ENCODE data around the gene TNFAIP2.

The TNFAIP2 gene

DNA sequence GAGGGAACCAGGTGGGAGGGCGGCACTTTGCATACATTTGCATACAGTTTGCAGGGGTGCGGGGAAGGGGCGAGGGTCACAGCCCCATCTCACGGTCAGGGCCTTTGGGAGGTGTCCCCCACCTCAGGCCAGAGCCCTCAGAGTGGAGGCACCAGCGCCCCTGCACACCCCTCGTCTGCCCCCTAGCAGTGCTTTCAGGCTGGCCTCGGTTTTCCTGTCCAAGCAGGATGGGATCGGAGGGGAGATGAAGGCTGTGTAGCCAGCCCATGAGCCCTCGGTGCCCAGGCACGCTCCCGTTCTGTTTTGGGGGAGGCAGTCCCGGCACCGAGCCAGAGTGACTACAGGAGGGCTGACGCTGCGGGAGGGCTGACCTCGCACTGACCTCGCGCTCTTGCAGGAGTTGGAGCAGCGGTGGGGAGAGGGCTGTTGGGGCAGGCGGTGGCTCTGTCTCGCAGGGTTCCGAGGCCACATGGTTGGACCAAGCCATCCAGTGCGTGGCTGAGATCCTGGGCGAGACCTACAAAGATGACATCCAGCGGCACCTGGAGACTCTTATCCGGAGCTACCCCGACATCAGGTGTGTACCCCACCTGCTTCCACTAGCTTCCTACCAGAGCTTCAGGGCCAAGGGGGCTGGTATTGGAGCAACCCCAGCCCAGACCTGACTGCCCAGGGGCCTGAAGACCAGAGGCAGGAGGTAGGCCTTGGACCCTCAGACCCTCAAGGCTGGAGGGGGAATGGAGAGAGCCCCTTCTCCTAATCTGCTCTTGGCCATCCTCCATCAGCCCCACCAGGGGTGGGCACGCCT is 15.1 kb upstream of the TNFAIP2 start:
- Histone ChIP-seq H3K36me3 (ENCODE audit: control insufficient read depth, insufficient read depth, low read length) (no peaks in the 10 kb centered on the region), H3K27me3 (ENCODE audit: control insufficient read depth, insufficient read depth, low read length) (peaks cover 3% of the 10 kb centered on the region), H2AFZ (no peak overlapping the region), H3K4me2 (ENCODE audit: low read length) (no peak overlapping the region), H3K27ac (no peak overlapping the region), H3K9me3 (ENCODE audit: control insufficient read depth, low read length) (no peaks in the 10 kb centered on the region), H3K9ac (no peak overlapping the region), H3K4me3 (ENCODE audit: low read depth, low read length) (no peak overlapping the region), H3K79me2 (no peaks in the 10 kb centered on the region), H3K4me1 (peaks cover 48% of the 10 kb centered on the region)
- TF ChIP-seq CTCF (IDR thresholded peaks at IDR 0.05): no peak

DNA sequence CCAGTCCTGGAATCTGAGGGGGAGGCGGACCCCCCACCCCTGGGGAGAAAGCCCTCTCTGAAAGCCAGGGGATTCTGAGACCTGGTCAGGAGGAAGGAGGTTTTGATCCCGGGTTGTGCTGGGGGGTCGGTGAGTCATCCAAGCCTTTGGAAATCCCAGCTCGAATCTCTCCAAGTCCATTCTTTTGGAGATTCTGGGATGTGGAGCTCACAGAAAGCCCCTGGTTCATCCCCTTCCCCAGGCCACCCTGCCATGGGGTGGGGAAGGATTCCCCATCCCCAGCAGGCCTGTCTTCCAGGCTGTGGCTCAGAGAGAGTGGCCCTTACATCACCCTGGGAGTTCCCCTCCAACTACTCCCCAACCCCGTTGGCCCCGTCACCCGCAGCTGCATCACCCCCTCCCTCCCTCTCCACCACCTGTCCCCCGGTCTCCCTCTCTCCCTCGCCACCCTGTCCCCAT is 14.5 kb upstream of the TNFAIP2 start:
- peaks cover 3% of the 10 kb centered on the region for H3K27me3 ChIP-seq (ENCODE audit: control insufficient read depth, insufficient read depth, low read length)
- no peak overlapping the region for H2AFZ ChIP-seq
- no peaks in the 10 kb centered on the region for H3K79me2 ChIP-seq
- no peak overlapping the region for H3K4me2 ChIP-seq (ENCODE audit: low read length)
- H3K4me1 ChIP-seq: peaks cover 48% of the 10 kb centered on the region
- no peak overlapping the region for H3K27ac ChIP-seq
- H3K4me3 ChIP-seq (ENCODE audit: low read depth, low read length): no peak overlapping the region
- no peak overlapping the region for H3K9ac ChIP-seq
- no peaks in the 10 kb centered on the region for H3K36me3 ChIP-seq (ENCODE audit: control insufficient read depth, insufficient read depth, low read length)
- H3K9me3 ChIP-seq (ENCODE audit: control insufficient read depth, low read length): no peaks in the 10 kb centered on the region
- no peak for TF ChIP-seq CTCF (IDR thresholded peaks at IDR 0.05)

- Histone ChIP-seq H3K4me1 (peaks cover 38% of the 10 kb centered on the region), H3K27ac (peak overlapping the region; percentile 85), H3K79me2 (no peaks in the 10 kb centered on the region), H3K4me3 (ENCODE audit: low read depth, low read length) (no peak overlapping the region), H3K4me2 (ENCODE audit: low read length) (no peak overlapping the region), H3K36me3 (ENCODE audit: control insufficient read depth, insufficient read depth, low read length) (no peaks in the 10 kb centered on the region), H3K9me3 (ENCODE audit: control insufficient read depth, low read length) (no peaks in the 10 kb centered on the region), H3K9ac (no peak overlapping the region), H2AFZ (peak overlapping the region; percentile 71), H3K27me3 (ENCODE audit: control insufficient read depth, insufficient read depth, low read length) (peaks cover 3% of the 10 kb centered on the region)
- no peak for TF ChIP-seq CTCF (IDR thresholded peaks at IDR 0.05)
Observed at GRCh38 chr14:103109535-103110441, 13.5 kb upstream of the TNFAIP2 start.

DNA sequence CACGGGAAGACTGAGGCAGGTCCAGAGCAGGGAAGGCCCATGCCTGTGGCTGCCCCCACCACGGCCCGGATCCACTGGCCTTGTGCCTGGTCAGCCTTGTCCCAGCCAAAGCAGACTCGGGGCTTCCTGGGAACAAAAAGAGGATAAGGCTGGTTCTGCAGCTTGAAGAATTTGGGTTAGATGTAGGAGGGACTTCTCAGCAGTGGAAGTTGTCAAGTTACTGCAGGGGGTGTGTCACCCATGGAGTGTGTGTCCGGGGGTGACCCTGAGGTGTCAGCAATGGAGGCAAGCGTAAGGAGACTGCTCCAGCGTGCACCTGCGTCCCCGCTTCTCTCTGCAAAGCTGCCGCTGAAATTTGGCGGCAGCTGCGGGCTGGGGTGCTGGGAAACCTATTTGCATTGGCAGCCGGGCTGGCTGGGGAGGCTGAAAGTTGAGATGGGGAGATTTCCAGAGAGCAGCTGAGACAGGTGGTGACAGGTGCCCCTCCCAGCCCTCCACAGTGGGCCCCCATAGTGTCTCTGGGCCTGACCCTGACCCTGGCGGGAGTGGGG is 12.5 kb upstream of the TNFAIP2 start:
- H3K36me3 ChIP-seq (ENCODE audit: control insufficient read depth, insufficient read depth, low read length): no peaks in the 10 kb centered on the region
- no peak overlapping the region for H3K9ac ChIP-seq
- H3K79me2 ChIP-seq: no peaks in the 10 kb centered on the region
- H3K9me3 ChIP-seq (ENCODE audit: control insufficient read depth, low read length): no peaks in the 10 kb centered on the region
- peak overlapping the region; percentile 85 for H3K27ac ChIP-seq
- TF ChIP-seq CTCF (IDR thresholded peaks at IDR 0.05): no peak
- no peaks in the 10 kb centered on the region for H3K27me3 ChIP-seq (ENCODE audit: control insufficient read depth, insufficient read depth, low read length)
- H3K4me3 ChIP-seq (ENCODE audit: low read depth, low read length): no peak overlapping the region
- peak overlapping the region; percentile 71 for H2AFZ ChIP-seq
- H3K4me1 ChIP-seq: peaks cover 33% of the 10 kb centered on the region
- peak overlapping the region; percentile 36 for H3K4me2 ChIP-seq (ENCODE audit: low read length)

Data from parathyroid adenoma (tissue), 2 donors.